Subcutaneous preadipocyte (primary cell): ENCODE results near the gene COL15A1. TPM values are rescaled to one million over a fixed set of nuclear protein-coding genes. Genes with fewer than 3 reads are reported as not detected.

Experiments
- total RNA-seq: library from RNA; depleted of rRNA; stranded (reverse); fragments of >200 nt; gene quantifications from 2 replicates; pipeline ENCODE4 v1.2.3, GENCODE V29; 2012

COL15A1 gene
- 2.2 and 6.8 TPM in 2 replicates for total RNA-seq

GRCh38 chr9:98943682-98944056 is at the start of gene COL15A1:
COL15A1 (plus strand) TSS chr9:98943907; CDS start chr9:98944062, 155 bp downstream.

DNA sequence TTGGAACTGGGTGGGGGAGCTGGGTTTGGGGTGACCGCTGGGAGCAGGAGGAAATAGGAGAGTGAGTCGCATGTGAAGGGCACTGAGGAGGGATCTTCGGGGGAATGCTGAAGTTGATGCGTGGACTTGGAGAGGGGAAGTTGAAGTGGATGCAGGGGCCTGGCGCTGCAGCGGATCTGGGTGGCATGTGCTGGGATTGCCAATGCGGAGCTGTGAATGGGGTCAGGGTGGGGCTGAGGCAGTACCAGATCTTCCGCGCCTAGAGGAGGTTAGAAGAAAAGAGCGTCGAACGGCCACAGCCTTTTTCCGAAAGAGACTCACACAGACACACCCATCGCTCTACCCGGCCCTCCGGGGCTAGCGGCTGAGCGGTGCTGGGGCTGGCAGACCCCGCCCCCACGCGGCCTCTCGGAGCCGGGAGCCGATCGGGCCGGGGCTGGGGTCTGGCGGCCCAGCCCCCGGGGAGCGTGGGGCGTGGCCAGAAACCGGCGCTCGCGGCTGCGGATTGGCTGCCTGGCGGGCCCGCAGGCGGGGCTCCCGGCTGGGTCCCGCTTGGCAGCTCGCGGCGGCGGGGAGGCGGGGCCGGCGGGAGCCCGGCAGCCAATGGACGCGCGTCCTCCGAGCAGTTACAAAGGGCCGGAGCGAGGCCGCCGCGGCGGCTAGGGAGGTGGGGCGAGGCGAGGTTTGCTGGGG is 160.9 kb downstream of the COL15A1 start, which contains the start of gene TGFBR1:
TGFBR1 (plus strand) TSS at position 655 of the 693 bp plus-strand sequence. CDS start 93 bp downstream, outside the sequence.

Other genes with a start within 250 kb of the COL15A1 start
- gene GABBR2, start 235.0 kb upstream of the COL15A1 start, total RNA-seq: under 0.01 and 0.37 TPM in 2 replicates
- gene ANKS6, start 147.4 kb upstream of the COL15A1 start, total RNA-seq: 21.7 and 23.3 TPM in 2 replicates
- gene GALNT12, start 136.2 kb upstream of the COL15A1 start, total RNA-seq: 19.8 and 25.0 TPM in 2 replicates
- gene TGFBR1, start 161.2 kb downstream of the COL15A1 start, total RNA-seq: 19.8 and 26.6 TPM in 2 replicates